HG03039 (cell line): ENCODE data around the gene NFIX.

ENCODE experiments used
- ATAC-seq: cut with Tn5 transposase; IDR thresholded peaks from one replicate; pipeline ENCODE4 v1.9.1; 2021; ENCODE audit warnings: mild to moderate bottlenecking, moderate library complexity; ENCODE audit not compliant: unreplicated experiment

Gene NFIX

DNA sequence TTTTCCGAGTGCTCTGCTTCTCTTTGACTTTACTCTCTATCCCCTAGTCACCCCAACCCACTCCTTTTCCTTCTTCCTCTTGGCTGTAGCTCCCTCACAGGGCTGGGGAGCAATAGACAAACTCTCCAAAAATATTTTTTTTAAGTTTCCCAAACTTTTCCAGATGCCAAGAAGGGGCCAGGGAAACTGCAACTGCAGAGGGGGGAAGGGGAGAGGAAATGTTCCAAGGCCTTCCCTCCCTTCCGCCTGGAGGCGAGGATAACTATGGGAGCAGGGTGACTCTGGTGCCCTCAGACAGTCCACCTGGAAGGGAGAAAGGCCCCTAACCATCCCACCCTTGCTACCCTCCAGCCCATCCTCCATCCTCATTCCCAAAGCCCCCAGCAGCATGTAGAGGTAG, 58.0 kb downstream of the NFIX start:
- ATAC-seq, result no peak

GRCh38 chr19:13053761-13054625, 58.7 kb downstream of the NFIX start:
- ATAC-seq, result no peak

DNA sequence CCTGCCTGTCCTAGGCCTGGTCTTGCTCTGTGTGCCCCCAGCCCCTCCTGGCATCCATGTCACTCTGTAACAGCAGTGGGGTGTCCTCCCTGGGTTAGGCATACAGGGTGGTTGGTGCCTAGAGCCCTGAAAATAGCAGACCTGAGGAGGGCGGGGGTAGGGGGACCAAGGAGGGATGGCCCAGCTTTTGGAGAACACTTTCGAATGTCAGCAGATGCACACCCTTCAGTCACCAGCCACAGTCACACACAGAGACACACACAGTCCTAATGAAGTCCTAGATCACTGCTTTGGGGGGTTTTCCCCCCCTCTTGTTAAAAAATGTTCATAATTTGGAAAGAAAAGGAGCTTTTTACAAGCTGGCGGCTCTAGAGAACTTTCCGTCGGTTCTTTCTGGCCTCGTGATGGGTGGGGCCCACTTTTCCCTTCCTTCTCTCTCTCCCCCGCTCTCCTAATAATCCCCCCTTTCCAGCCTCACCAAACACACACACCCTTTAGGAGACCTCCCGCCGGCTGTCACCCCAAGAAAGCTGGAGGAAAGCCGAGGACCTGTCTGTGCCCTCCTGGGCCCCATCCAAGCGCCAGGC, 59.4 kb downstream of the NFIX start:
- ATAC-seq, result no peak

- no peak for ATAC-seq
Measured at GRCh38 chr19:13055213-13056051, 60.2 kb downstream of the NFIX start.

DNA sequence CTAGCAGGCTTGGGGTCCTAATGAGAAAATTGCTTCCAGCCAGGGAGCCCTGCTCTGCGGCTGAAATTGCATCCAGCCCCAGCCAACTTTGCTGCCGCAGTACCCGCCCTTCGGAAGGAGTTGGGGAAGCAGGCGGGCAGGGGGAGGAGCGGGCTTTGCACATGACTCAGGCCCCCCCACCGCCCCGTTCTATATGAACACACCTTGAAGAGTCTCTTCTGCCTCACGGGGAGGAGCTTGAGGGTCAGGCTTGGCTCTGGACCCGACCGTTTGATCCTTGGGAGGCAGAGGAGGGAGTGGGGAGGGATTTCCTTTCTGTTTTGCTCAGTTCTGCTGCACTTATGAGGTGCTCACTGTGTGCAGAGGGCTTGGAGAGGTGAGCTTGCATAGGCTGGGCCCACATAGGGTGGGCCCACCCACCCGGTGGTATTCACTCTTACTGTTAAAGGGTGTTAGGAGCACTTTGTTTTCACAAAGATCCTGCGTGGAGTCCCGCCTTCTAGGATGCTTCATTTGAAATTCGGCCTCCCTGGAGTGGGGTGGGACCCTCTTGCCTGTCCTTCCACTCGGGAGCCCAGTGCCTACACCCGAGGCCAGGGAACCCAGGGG, 60.9 kb downstream of the NFIX start:
- no peak for ATAC-seq

DNA sequence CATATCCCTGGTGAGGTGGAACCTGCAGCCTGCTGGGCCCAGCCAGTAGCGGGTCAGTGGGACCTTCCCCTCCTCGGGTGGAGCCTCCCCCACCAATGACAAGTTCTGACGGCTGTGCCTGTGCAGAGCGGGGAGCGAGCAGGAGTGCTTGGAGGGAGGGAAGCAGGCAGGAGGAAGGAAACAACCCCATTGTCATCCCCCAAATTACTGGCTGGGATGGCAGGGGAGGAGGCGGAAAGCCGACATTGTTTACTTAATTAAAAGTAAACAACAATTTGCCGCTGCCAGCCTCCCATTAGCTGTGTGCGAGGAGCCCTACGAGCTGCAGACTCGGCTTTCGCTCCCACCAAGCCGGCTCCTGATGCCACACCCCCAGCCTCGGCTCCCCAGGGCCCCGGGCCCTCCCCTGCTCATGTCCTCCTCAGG, 61.9 kb downstream of the NFIX start:
- no peak for ATAC-seq

GRCh38 chr19:13057744-13058143, 62.5 kb downstream of the NFIX start:
- no peak for ATAC-seq

- no peak for ATAC-seq
Measured at GRCh38 chr19:13058951-13059660, 63.8 kb downstream of the NFIX start.

DNA sequence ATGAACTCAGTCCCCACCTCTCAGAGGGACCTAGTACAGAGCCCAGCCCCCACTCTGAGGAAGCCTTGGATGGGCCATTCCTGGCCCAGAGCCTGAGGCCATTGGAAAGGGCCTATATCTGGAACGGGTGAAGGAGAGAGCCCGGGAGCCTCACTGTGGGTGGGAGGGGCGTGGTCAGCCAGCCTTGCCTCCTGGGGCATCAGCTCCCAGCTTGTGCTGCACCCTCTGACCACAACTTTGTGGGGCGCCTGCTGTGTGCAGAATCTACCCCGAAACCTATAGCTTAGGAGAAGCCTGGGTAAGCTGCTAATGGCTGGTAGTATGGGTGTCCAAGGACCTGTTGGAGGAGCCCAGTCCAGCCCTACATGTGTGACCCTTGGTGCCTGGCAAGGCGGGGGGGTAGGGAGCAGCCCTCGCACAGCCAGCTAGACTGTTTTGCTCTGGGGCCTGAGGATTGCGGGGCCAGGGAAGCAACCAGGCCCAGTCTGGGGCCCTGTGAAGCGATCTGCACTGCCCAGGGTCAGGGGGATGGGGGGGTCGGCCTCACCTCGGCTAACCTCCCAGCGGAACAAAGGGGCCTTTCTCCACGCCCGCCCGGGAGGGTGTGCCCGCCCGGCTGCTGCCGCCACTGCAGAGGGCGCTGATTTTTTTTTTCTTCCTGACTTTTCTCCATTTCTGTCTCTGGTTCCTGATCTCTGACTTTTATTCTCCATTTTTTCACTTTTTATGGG, 65.1 kb downstream of the NFIX start:
- ATAC-seq, result no peak

DNA sequence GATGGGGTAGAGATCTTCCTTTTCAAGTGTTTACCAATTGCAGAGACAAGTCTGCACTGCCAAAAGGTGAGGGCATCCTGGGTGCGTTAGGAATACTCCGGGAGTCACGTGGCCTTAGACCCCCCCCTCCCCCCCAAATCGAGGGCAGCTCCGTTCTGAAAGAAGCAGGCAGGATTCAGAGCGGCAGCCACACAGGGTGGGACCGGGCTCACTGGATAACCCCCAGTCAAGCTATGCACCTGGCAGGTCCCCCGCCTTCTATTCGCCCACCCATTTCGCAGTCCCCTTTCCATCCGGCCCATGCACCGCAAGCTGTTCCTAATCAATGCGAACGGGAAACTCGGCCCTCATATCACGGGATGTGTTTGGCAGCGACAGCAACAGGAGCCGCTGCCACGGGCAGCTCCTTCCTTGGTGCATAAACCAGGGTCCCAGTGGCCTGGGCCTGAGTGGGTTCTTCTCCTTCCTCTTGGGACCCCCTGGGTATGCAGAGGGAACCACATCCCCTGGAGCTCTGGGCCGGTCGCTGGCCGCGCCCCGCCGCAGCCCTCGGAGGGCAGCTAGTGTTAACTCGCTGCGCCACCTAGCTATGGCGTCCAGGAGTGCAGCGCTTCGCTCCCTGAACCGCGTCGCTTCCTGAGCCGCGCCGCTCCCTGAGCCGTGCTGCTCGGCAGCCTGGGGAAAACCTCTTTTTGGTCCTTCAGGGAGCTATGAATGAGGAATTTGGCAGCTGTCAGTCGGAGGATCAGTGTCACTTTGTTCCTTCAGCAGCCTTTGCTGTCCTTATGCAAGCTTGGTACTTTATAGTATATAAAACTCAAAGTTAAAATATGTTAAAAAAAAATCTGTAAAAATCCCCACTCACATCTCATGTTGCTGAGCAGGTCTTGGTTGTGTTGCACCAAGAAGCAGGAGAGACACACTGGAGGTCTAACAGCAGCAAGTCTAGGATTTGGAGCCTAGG, 66.0 kb downstream of the NFIX start:
- ATAC-seq, result no peak

DNA sequence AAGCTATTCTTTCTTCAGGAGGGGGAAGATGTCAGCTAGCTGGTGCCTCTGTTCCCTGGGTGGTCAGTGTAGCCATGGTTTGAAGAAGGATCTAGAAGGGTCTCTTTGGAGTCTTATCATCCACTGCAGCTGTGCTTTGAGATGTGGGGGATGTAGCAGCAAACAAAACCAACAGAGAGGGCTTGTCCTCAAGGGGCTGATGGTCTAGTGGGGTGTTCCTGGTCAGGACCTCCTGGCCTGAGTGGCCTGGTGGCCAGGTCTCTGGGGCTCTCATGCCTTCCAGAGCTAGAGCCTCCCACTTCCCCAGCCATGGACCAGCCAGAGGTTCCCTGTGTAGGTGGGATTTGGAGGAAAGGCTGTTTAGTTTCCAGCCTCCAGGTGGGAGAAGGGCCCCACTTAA, 67.0 kb downstream of the NFIX start:
- ATAC-seq, result no peak

DNA sequence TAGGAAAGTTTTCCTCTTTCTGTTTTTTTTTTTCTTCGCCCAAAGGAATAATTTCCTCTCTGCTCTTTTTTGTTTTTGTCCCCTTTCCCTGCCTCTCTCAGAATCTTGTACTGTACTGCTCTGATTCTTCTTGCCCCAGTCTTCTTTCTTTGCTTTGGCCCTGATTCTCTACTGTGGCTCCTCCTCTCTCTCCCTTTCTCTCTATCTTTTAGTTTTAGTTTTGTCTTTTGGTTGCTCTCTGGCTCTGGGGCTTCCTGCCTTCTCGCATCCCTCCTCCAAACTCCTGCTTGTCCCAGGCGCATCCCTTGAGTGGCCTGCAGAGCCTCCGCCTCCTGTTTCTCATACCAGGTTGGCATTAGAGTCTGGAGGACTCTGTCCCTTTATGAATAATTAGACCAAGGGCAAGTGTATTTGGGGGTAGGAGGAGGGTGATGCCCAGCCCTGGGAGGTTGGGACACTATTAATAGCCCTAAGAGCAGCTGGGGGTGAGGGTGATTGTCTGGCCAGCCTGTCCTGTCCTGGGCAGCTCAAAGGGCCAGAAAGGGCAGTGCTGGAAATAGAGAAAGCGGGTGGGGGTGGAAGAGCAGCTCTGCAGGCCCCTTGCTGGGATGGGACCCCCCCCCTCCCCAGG, 68.3 kb downstream of the NFIX start:
- no peak for ATAC-seq

- ATAC-seq, result no peak
Measured at GRCh38 chr19:13064092-13064489, 68.8 kb downstream of the NFIX start.

- ATAC-seq, result no peak
Measured at GRCh38 chr19:13066226-13066625, 71.0 kb downstream of the NFIX start.

DNA sequence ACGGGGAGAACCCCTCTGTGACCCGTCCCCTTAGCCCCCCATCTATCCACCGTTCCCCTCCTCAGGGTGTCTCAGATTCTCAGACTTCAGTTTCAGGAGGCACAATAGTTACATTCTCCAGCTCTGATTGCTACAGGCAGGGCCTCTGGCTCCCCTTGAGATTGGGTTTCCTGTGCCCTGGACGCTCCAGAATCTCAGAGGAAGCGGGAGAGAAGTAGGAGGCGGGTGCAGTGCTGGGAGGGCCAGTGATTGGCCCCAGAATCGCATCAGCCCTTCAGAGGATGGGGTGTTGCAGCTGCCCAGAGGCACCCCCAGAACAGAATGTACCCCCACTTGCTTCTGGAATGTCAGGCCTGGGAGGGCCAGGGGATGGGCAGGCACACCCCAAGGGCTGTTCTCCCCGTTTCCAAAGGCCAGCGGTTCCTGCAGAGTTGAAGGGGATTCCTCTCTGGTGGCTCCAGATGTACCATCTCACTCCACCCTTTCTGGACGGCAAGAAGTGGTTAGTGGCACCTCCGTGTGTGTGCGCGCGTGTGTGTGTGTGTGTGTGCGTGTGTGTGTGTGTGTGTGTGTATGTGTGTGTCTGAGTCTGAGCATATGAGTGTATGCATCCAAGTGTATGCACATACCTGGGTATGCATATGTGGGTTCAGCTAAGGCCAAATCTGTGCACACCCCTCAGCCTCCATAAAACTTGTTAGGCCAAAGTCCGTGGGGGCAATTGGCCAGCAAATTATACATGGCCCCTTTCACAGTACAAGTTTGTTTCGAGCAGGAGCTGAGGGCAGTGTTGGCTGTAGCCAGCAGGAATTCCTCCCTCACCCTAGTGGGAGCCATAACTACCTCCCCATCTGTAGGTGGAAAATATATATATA, 71.9 kb downstream of the NFIX start:
- no peak for ATAC-seq

GRCh38 chr19:13068085-13068846, 73.0 kb downstream of the NFIX start:
- ATAC-seq, result no peak
